Caki2 (cell line): ENCODE data around the gene PASK. TPM values are rescaled to one million over a fixed set of nuclear protein-coding genes. Genes with fewer than 3 reads are reported as not detected.
"Not testable (repeated sequence)": the region's sequence is repeated elsewhere in the genome, so short reads cannot be mapped to it uniquely, and the experiment has no call there.

Source experiments
- DNase-seq: peaks from one replicate; pipeline ENCODE4 v3.0.0-alpha.2; 2015; ENCODE audit warnings: low read depth
- in situ Hi-C: cut with HindIII; loops from 2 replicates; pipeline ENCODE4 v1.10.0; 2016; ENCODE audit warnings: low sequenced_read_pairs, low pct_unique_long_range_greater_than_20kb, mixed read lengths
- total RNA-seq: library from RNA; depleted of rRNA; stranded (reverse); fragments of >200 nt; shearing (Covaris generic); gene quantifications from 2 replicates; pipeline ENCODE4 v1.2.3, GENCODE V29; 2014; ENCODE audit warnings: low replicate concordance

The PASK gene
- total RNA-seq, 1 experiment from 2014 or later, result 6.9 TPM

DNA sequence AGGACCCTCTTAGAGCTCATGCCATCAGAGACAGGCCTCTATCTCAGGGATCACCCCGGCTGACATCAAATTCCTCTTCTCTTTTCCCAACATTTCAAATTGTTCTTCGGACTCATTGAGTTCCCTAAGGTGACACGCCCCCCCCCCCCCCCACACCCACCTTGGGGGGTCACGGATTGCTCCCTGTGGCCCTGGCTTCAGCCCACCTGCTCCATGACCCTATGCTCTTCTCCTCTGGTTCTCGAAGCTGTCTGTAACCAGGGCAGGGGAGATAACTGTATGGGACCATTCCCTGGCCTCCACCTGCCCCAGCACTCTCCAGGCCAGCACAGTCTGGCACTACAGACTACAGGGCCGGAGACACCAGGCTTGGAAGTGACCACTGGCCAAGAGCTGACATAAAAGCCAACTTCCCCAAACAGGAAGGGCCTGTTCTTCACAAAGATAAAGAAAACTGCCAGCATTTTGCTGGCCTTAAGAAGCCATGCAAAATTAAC, 54.3 kb downstream of the PASK start:
- DNase-seq, result no peak
- in situ Hi-C loops, result no loop called here

DNA sequence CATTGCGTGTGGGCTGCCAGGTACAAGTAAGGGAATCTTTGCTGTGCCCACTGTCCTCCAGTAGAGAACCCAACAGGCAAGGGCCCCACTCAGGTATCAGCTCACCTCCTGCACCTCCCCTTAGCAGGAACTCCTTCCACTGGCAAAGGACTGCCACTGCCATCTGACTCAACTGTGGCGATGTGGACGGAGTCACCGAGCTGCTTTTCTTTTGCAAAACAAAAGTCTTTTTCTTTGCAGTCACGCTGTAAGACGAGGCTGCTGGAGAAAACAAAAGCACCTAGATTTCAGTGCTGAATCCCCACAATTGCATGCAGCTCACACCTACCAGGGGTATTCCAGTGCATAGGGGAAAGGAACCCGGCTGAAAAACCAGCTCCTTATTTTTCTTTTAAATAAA, 55.1 kb downstream of the PASK start:
- in situ Hi-C loops, result no loop called here
- DNase-seq, result no peak

DNA sequence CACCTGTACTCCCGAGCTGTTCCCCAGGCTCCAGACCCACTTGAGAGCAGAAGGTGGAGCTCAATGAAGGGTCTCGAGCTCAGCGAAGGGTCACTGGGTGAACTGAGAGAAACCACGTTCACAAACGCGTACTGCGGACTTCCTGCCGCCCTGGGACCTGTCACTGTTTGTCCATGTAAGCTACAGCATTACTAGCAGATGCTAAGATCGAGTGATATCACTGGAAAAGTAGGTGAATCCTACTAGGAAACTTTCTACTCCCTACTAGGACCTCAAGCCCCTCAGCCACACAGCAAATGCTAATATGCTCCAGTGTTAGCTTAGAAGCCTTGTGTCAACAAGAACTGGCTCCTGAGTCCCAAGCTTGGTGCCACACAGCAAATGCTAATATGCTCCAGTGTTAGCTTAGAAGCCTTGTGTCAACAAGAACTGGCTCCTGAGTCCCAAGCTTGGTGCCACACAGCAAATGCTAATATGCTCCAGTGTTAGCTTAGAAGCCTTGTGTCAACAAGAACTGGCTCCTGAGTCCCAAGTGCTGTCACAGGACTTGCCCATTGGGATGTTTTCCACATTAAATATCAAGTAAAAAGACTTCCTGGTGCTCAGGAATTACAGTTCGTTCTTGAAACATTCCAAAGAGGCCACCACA, 56.0 kb downstream of the PASK start:
- in situ Hi-C loops, DNase-seq: not testable (repeated sequence)

DNA sequence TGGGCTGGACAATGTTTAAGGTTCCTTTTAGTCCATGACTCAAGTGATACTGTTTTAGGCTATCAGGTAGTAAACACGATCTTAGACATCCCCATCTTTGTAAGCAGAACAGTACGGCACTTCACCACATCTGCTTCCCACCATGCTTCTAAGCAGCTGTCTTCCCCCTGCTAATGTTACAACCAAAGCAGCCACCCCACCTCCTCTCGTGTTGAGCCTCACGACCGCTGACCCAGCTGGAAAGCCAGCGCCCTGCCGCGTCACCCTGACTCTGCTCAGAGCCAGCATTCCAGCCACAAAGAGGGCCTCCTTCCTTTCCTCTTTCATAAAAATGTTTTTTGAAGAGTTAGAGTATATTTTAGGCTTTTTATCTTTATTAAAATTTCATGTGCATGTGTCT, 56.6 kb downstream of the PASK start:
- no peak for DNase-seq
- in situ Hi-C loops, result no loop called here

DNA sequence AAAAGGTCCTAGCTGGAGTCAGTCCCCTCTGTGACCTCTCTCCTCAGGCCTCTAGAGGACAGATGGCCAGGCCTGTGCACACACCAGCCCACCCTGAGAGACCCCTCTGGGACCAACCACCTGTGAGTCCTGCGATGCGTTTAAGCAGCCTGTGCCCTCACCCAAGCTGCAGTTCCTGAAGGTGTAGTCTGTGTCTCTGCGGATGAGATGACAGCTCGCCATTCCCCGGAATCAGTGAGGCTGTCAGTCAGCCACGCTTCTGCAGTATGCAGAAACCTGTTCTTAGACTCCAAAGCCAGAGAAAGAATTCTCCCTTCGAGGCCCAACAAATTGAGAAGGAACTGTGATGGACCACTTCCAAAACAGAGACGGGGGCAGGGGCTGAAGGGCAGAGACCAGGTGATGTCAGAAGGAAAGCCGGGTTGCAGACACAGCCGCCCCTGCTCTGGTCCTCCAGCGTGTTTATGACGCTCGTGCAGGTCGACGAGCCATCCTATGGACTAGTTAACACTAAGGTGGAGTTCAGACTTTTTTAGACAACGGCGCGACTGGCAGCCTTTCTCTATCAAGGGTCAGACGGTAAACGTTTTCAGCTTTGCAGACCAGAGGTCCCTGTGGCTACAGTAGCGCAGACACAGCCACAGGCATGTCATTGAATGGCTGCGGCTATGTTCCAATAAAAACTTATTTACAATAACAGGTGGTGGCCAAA, 57.4 kb downstream of the PASK start:
- in situ Hi-C loops, result no loop called here
- DNase-seq, result no peak

DNA sequence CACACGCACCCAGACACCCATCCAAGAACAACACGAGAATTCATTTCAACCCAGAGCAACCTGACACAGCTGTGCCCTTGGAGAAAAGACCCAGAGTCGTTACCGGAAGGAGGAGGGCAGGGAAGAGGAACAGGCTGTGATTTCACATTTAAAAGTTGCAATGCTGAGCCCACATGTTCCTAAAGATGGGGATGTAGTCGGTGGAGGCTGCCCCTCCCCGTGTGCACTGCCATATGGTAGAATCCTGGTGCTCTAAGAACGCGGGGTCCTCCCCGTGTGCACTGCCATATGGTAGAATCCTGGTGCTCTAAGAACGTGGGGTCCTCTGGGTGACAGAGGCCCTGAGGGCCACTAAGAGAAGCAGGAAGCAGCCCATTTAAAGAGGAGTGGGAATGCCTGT, 58.1 kb downstream of the PASK start:
- DNase-seq, result no peak
- in situ Hi-C loops, result no loop called here

DNA sequence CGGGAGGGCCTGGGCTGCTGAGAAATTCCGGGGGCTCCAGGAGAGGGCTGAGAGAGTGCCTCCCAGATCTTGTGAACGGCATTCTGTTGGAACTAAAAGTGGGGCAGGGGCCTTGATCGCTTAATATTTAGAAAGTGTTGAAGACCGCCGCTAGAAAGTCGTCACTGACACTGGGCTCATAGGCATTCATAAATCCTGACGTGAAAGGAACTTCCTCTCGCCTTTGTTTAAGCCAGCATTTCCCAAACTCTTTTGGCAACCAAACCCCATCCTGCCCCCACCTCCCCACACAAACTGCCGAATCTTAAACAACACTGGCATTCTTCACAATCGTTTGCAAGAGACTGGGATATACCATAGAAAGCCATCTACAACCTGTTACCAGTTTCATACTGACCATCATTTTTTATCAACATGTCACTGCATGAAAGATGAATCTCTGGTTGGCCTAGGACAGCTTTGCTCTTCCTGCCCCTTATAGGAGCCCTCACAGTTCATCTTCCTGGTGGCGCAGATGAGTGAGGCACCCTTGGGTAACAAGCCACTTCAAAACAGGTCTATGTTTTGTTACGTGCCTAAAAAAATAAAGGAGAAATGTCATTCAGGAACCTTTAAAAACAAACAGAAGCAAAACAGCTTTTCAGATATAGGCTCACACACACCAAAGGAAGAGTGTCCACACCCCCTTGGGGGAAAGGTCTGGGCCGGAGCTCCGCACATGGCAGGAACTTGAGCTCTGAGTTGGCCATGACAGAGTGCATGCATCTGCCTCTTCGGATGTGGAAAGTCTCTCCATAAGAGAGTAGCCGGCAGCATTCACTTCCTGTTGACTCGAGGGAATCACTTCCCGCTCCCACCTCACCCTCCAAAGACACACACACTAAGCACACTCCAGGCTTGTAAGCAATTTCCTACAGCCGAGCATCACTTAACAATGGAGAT, 60.2 kb downstream of the PASK start:
- in situ Hi-C loops, result no loop called here
- no peak for DNase-seq

DNA sequence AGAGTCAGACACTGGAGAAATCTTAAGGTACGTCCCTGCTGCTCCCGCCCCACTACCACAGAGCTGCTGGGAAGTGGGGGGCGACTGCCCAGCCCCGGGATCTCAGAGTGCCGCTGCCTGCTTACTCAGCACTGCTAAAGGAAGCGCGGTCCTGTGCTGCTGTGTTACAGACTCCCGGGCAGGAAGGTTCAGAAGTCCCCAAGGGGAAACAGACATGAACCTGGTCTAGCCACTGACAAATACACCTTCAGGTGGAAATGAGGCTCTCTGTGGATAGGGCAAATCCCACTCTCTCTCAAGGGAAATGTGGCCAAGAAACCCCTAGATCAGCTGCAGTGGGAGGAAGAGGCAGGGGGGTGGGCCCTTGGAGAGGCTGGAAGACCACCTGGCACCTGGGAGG, 60.9 kb downstream of the PASK start:
- in situ Hi-C loops, result no loop called here
- no peak for DNase-seq

DNA sequence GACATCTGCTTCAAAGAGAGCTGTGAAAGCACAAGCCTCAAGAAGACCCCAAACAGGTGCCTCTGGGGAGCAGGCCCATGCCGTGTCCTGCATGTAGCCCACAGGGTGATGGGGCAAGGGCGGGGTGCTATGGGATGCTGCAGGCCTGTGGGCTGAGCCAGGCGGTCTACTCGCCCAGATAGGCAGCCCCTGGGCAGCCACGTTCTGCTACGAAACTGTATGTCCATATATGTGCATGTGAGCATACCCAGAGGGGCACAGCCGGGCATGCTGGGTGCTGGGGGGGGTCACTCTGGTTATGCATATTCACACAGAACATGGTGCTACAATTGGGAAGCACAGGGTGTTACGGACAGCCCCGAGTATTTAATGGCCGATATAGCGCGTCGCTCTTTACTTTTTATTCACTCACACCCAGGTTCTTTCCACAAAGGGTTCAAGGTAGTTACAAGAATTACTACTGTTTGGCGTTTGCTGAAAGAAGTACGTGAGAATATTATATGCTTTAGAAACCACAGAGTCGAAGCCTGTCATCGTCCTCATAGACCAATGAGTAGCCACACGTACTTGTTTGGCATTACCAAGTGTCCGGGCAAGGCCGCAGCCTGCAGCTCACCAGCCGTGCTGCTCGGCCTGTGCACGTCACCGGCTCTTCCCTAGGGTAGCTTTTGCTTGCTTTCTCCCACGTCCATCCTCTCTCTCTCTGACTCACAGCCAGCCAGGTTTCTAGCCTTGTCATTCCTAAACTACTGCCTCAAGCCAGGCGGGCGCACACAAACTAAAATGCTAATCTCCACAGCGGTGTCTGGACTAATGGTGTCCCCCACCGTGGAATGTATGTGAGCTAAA, 61.6 kb downstream of the PASK start:
- in situ Hi-C loops, result no loop called here
- DNase-seq, result no peak

DNA sequence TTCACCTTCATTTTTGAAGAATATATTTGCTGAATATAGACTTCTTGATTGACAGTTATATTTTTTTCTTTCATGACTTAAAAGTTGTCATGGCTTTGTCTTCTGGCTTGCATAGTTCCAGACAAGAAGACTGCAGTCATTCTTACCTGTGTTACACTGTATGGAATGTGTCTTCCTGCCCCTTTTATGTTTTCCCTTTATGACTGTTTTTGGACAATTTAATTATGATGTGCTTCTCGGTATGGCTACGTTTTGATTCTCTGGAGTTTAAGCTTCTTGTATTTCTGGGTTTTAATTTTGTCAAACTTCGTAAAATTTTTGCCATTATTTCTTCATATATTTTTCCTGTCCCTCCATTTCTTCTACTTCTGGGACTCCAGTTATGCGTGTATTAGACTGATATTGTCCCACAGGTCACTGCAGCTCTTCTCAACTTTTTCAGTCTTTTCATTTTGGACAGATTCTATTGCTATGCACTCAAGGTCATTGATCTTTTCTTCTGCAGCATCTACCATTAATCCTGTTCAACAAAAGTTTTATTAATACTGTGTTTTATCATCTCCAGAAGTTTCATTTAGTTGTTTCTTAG, 64.3 kb downstream of the PASK start:
- no peak for DNase-seq
- in situ Hi-C loops, result no loop called here

DNA sequence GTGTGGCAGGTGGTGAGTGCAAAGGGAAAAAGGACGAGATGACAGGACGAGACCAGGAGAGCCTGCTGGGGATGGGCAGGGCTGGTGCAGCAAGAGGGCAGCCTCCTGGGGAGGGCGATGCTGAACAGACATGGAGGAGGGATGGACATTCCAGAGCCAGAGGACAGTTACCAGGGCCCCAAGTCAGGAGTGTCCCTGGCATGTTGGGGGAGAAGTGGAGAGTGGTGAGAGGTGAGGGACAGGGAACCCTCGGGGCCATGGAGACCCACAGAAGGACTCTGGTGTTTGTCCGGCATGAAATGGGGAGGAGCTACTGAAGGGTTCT, 66.2 kb downstream of the PASK start:
- in situ Hi-C loops, result no loop called here
- no peak for DNase-seq

DNA sequence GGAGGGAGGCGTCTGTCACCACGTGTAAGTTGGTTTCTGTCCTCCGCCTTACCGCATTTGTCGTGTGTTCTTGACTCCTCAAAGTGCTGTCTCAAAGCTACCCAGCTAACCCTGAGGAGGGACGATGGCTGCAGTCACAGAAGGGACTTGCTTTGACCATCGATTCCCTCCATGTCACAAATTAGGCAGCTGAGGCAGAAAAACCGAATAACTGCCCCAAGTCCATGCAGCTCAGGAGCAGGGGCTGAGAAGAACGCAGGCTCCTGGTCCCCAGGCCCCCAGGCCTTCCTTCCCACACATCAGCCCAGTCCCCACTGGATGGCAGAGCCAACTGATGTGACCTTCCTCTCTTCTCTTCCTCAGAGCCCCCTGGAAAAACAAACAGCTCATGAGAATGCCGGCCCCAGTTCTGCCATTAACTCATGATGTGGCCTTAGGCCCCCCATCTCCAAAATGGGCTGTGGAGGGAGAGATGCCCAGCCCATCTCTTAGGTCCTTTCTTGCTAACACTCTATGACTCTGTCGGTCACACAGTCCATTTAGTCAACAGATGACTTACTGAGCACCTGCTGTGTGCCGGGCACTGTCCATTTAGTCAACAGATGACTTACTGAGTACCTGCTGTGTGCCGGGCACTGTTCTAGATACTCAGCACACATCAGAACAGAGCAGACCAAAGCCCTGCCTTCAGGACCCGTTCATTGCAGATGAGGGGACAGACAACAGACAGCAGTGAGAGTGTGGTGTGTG, 66.8 kb downstream of the PASK start:
- no peak for DNase-seq
- in situ Hi-C loops, result no loop called here

DNA sequence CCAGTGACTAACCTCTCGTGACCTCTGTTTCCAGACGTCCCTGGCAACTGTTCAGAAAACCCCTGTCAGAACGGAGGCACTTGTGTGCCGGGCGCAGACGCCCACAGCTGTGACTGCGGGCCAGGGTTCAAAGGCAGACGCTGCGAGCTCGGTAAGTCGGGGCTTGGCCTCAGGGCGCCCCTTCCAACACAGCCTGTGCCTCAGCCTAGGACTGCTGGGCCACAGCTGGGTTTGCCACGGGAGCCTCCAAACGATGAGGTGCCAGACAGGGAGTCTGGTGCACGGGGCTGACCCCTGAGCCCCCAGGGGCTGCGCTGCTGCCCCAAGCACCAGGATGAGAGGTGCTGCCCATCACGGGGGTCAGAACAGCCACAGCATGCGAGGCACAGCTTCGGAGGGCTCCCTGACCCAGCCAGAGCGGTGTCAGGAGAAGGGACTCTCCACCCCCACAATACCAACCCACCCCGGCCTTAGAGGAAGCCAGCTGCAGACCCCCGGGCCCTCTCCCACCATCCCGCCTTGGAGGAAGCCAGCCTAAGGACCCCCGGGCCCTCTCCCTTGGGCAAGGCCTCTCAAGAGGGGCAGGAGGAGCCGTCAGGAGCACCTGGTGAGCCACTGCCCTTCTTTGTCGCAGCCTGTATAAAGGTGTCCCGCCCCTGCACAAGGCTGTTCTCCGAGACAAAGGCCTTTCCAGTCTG, 67.5 kb downstream of the PASK start:
- no peak for DNase-seq
- in situ Hi-C loops, result no loop called here

DNA sequence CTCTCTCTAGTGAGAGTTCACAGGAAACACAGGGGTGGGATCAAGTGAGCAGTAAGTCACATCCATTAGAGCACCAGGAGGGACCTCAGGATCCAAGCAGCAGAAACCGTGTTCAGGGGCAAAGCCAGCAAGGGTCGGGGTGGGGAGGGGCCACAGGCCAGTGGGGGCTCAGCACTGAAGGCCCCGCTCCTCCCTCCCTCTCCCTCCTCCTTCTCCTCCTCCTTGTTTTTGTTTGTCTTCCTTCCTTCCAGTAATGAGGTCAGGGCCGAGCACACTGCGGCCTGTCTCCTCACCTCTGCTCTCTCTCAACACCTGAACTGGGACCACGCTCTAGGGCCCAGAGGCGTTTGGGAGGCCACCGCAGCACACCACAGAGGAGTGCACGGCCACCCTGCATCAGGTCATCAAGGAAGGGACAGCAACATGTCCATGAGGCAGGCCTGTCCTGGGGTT, 68.1 kb downstream of the PASK start:
- no peak for DNase-seq
- in situ Hi-C loops, result no loop called here

DNA sequence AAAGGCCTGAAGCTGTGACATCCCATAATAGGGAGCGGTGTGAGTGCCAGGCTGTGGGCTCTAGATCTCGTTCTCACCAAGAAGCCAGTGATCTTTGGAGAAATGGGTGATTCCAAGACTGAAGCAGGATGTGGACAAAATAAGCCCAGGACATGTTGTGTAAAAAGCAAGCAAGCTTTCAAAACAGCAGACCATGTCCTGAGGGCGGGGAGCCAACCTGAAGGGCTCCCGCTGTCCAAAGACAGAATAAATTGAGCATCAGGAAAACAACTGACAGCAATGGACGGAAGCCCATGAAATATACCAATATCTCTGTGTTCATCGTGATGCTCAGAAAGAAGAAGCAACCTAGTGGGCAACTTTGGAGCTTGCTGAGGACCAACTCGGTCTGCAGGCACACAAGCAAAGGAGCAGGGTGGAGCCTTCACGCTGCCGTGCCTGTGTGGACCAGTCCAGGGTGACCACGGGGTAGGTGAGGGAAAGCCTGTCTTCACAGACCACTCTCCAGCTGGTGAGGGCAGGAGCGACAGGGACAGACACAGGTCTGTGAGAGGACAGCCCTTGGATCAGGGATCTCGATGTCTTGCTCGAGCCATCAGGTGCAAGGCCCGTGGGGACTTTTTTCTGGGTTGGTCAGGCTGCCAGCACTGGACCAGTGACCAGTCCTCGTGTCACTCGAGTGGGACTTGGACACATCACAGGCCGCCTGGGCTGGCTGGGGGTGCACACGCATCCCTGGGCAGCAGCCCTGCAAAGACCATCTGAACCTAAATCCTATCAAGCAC, 68.7 kb downstream of the PASK start:
- no peak for DNase-seq
- in situ Hi-C loops, result no loop called here

DNA sequence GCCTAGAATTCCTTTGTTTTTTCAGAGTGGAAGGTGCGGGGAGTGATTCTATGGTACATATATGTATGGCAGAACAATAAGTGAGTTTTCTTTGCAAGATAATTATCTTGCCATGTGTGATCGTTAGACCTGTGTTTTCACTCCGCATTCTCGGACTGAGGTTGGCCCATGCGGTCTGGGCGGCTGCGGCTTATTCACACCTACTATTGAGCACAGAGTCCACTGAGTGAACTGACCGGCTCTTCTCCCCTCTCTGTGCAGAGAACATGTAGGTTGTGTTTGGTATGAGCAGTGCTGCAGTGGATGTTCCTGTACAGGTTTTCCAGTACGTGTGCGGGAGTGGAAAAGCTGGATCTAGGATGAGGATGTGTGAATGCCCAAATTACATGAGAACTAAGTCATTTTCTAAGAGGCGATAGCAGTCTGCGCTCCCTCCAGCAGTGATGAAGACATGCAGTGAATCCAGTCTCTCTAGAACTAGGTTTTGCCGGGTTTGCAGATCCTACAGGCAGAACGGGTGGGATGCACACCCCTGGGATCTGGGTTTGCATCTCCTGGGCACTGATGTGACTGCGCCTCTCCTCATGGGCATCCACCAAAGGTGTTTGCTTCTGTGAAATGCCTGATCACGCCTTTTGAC, 74.3 kb downstream of the PASK start:
- in situ Hi-C loops, result no loop called here
- no peak for DNase-seq
